DOHH2 (cell line): Measurements from ENCODE around the gene FDXR.

ENCODE experiments used
- H3F3A ChIP-seq: fragments of 200-600 bp; sonication (generic), shearing (Covaris generic); 2 replicates; pipeline ENCODE4 v1.6.0; 2016; ENCODE audit warnings: antibody characterized with exemption, mild to moderate bottlenecking; ENCODE audit not compliant: control insufficient read depth, insufficient read depth
- H3K27ac ChIP-seq: fragments of 200-600 bp; sonication (generic); 2 replicates; pipeline ENCODE4 v1.5.1; 2014; ENCODE audit warnings: low read depth, mild to moderate bottlenecking, low read length, moderate library complexity
- H3K27me3 ChIP-seq: fragments of 200-600 bp; sonication (generic); 2 replicates; pipeline ENCODE4 v1.6.1; 2014; ENCODE audit warnings: mild to moderate bottlenecking, low read length, mixed read lengths; ENCODE audit not compliant: control insufficient read depth
- H3K36me3 ChIP-seq: fragments of 200-600 bp; sonication (generic); 2 replicates; pipeline ENCODE4 v1.6.1; 2014; ENCODE audit warnings: mild to moderate bottlenecking, low read length, moderate library complexity, mixed read lengths; ENCODE audit not compliant: control insufficient read depth
- H3K4me1 ChIP-seq: fragments of 200-600 bp; sonication (generic); 2 replicates; pipeline ENCODE4 v1.6.1; 2014; ENCODE audit warnings: mild to moderate bottlenecking, low read length, mixed read lengths; ENCODE audit not compliant: control insufficient read depth
- H3K4me2 ChIP-seq: fragments of 200-600 bp; sonication (generic); 2 replicates; pipeline ENCODE4 v1.6.0; 2014; ENCODE audit warnings: mild to moderate bottlenecking, low read length, moderate library complexity
- H3K4me3 ChIP-seq: fragments of 200-600 bp; sonication (generic); 2 replicates; pipeline ENCODE4 v1.5.1; 2014; ENCODE audit warnings: mild to moderate bottlenecking, low read length, mixed read lengths
- H3K79me2 ChIP-seq: fragments of 200-600 bp; sonication (generic); 2 replicates; pipeline ENCODE4 v1.6.1; 2014; ENCODE audit warnings: mild to moderate bottlenecking, low read length, mixed read lengths; ENCODE audit not compliant: control insufficient read depth
- H3K9me2 ChIP-seq: fragments of 200-600 bp; sonication (generic); replicated peaks from 2 replicates; pipeline ENCODE4 v1.6.1; 2014; ENCODE audit warnings: mild to moderate bottlenecking, low read length, mixed read lengths; ENCODE audit not compliant: control insufficient read depth
- H3K9me3 ChIP-seq: fragments of 200-600 bp; sonication (generic); 2 replicates; pipeline ENCODE4 v1.6.1; 2014; ENCODE audit warnings: antibody characterized with exemption, low read length, mixed read lengths; ENCODE audit not compliant: control insufficient read depth, insufficient read depth
- H4K20me1 ChIP-seq: fragments of 200-600 bp; sonication (generic); 2 replicates; pipeline ENCODE4 v1.6.0; 2014; ENCODE audit warnings: low read depth, mild to moderate bottlenecking, antibody characterized with exemption, low read length, moderate library complexity; ENCODE audit not compliant: control insufficient read depth, insufficient read depth
- EZH2phosphoT487 ChIP-seq: fragments of 200-600 bp; sonication (generic); IDR thresholded peaks from 2 replicates; pipeline ENCODE4 v1.6.1; 2017; ENCODE audit warnings: borderline replicate concordance, mild to moderate bottlenecking, antibody characterized with exemption, low read length, moderate library complexity, mixed read lengths
- TF ChIP-seq, protein P1 (sequence below): fragments of 200-600 bp; sonication (generic); IDR thresholded peaks from one replicate; pipeline ENCODE4 v1.5.1; 2014; ENCODE audit warnings: antibody characterized with exemption, mild to moderate bottlenecking, low read depth, low read length; ENCODE audit not compliant: poor library complexity, severe bottlenecking

Gene FDXR

DNA sequence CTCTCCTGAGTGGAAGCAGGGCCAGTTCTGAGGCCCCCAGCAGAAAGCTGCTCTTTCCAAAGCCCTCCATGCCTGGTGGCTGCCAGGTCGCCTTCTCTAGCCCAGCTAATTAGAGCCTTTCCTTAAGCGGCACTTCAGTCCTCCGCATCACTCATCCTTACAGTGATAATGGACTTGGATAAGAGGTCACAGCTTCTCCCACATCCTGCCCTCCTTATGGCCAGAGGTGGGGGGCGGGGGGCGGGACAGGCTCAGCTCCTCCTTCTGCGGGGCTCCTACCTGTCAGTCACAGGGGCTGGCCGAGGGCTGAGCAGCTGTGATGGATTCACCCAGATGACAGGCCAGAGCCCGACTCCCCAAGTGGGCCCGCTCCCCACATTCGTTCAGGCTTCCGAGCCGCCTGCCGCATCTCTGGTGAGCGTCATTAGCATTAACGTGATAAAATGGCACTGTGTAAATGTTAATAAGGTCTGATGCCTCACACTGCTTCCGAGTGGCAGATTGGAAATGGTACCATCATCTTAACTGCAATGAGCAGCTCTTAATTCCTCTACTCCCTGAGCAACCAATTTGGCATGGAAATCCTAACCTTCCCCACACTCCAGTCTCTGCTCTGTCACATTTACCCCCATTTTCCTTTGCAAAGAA is 54.4 kb downstream of the FDXR start:
- H3K27me3 ChIP-seq: no peaks in the 10 kb centered on the region
- no peaks in the 10 kb centered on the region for H3K36me3 ChIP-seq
- H3K4me3 ChIP-seq: no peak overlapping the region
- no peaks in the 10 kb centered on the region; the same call in 1 of the 2 replicates for H4K20me1 ChIP-seq
- no peaks in the 10 kb centered on the region for H3K9me2 ChIP-seq
- H3F3A ChIP-seq: no peaks in the 10 kb centered on the region
- H3K27ac ChIP-seq: no peak overlapping the region
- H3K79me2 ChIP-seq: no peaks in the 10 kb centered on the region
- no peak overlapping the region for H3K4me2 ChIP-seq
- TF ChIP-seq, protein P1, sequence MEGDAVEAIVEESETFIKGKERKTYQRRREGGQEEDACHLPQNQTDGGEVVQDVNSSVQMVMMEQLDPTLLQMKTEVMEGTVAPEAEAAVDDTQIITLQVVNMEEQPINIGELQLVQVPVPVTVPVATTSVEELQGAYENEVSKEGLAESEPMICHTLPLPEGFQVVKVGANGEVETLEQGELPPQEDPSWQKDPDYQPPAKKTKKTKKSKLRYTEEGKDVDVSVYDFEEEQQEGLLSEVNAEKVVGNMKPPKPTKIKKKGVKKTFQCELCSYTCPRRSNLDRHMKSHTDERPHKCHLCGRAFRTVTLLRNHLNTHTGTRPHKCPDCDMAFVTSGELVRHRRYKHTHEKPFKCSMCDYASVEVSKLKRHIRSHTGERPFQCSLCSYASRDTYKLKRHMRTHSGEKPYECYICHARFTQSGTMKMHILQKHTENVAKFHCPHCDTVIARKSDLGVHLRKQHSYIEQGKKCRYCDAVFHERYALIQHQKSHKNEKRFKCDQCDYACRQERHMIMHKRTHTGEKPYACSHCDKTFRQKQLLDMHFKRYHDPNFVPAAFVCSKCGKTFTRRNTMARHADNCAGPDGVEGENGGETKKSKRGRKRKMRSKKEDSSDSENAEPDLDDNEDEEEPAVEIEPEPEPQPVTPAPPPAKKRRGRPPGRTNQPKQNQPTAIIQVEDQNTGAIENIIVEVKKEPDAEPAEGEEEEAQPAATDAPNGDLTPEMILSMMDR: no peak
- TF ChIP-seq EZH2phosphoT487: no peak
- no peaks in the 10 kb centered on the region for H3K9me3 ChIP-seq
- no peaks in the 10 kb centered on the region; the same call in 1 of the 2 replicates for H3K4me1 ChIP-seq

DNA sequence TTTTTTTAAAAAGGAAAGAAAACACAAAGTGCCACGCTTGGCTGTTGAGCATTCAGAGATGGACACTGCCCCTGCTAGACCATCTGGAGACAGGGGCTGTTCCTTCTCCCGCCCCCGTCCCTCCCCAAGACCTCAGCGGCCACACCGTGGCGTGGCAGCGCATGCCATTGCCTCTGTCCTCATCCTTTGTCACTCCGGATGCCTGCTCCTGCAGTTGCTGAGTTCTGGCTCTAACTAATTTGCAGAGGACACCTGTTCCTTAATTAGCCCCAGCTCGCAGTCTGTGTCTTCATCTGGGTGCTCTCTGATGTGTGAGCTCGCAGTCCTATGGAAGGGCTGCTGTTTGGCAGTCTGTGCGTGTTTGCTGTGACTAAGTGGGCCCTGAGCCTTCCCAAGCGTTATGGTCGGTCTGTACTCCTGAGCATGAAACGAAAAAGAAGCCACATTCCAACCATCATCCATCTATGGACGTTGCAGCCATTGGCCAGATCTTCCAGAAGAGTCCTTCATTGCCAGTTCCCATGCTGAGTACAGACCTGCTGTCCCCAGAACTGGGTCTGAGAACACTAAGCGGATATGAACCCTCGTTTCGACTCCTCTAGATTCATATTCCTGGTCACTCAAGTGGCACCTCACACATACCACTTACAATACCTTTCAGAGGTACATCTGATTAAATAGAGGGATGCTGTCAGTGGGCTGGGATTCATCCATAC is 55.7 kb downstream of the FDXR start:
- no peaks in the 10 kb centered on the region; the same call in 1 of the 2 replicates for H4K20me1 ChIP-seq
- H3K9me3 ChIP-seq: no peaks in the 10 kb centered on the region
- no peaks in the 10 kb centered on the region for H3K27me3 ChIP-seq
- H3K27ac ChIP-seq: no peak overlapping the region
- H3K79me2 ChIP-seq: no peaks in the 10 kb centered on the region
- H3F3A ChIP-seq: no peaks in the 10 kb centered on the region
- no peaks in the 10 kb centered on the region for H3K9me2 ChIP-seq
- TF ChIP-seq, protein P1: no peak
- TF ChIP-seq EZH2phosphoT487: no peak
- no peaks in the 10 kb centered on the region for H3K36me3 ChIP-seq
- no peaks in the 10 kb centered on the region; the same call in 1 of the 2 replicates for H3K4me1 ChIP-seq
- H3K4me3 ChIP-seq: no peak overlapping the region
- H3K4me2 ChIP-seq: no peak overlapping the region

DNA sequence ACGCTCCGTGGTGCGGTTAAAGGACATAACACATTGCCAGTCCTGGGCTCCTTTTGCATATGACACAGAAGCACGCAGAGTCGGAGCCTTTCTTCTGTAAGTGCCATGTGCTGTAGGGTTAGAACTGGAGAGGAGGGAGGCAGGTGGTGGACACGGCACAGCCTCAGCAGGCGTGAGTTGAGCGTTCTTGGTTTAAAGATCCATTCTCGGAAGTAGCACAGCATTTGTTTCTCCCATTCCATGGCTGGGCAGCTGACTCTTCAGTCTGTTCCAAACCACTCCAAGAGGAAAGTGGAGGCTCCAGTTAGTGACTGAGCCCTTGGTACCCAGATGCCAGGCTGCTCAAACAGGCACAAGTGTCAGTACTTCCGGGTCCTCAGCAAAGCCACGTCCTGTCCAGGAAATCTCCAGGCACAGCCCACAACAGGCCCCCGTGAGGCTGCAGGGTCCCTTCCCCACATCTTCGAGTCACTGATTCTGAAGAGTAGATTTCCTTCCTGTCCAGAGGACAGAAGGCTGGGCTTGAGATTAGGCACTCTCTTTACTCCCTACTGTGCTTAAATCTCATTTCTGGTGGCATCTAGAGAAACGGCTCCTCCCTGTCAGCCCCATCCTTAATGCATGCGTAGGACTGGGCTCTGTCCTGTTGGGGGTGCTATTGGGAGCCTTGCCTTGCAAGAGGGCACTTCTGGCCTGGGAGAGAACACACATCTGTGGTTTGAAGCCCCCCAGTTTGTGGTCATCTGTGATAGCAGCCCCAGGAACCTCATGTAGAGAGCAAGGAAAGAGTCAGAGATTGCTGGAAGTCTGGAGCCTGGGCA is 57.0 kb downstream of the FDXR start:
- H3K4me1 ChIP-seq: no peaks in the 10 kb centered on the region; the same call in 1 of the 2 replicates
- H3K4me3 ChIP-seq: no peak overlapping the region
- no peak overlapping the region for H3K27ac ChIP-seq
- H4K20me1 ChIP-seq: no peaks in the 10 kb centered on the region; the same call in 1 of the 2 replicates
- H3K27me3 ChIP-seq: no peaks in the 10 kb centered on the region
- no peaks in the 10 kb centered on the region for H3K9me2 ChIP-seq
- H3K36me3 ChIP-seq: no peaks in the 10 kb centered on the region
- no peaks in the 10 kb centered on the region for H3F3A ChIP-seq
- TF ChIP-seq, protein P1: peak; percentile 64
- no peak for TF ChIP-seq EZH2phosphoT487
- H3K4me2 ChIP-seq: no peak overlapping the region
- H3K79me2 ChIP-seq: no peaks in the 10 kb centered on the region
- no peaks in the 10 kb centered on the region for H3K9me3 ChIP-seq
